22Rv1 (cell line): ENCODE measurements around the gene LRP4.
A peak's percentile ranks its signal among the peaks of the same experiment; 100 is the strongest.

Source experiments
- H3K27ac ChIP-seq: fragments of 450-650 bp; 2 replicates; pipeline ENCODE4 v1.5.1; 2017
- CTCF ChIP-seq: fragments of 450-650 bp; IDR thresholded peaks from 2 replicates; pipeline ENCODE4 v1.5.1; 2017; ENCODE audit warnings: mild to moderate bottlenecking
- ZFX ChIP-seq: fragments of 450-650 bp; IDR thresholded peaks from 2 replicates; pipeline ENCODE4 v1.6.1; 2017; ENCODE audit warnings: antibody characterized with exemption, borderline replicate concordance

The LRP4 gene

GRCh38 chr11:46917762-46918082, 628 bp downstream of the LRP4 start:
- H3K27ac ChIP-seq: no peak overlapping the region
- TF ChIP-seq ZFX: no peak
- no peak for TF ChIP-seq CTCF

GRCh38 chr11:46917109-46917761, 1.1 kb downstream of the LRP4 start:
- H3K27ac ChIP-seq: no peak overlapping the region
- TF ChIP-seq ZFX (no peak), CTCF (no peak)

- H3K27ac ChIP-seq: no peak overlapping the region
- TF ChIP-seq CTCF: peak; percentile 16; the same call in 1 of the 2 replicates
- no peak for TF ChIP-seq ZFX
Measured at GRCh38 chr11:46916286-46917108, 1.9 kb downstream of the LRP4 start.

GRCh38 chr11:46914910-46915309, 3.4 kb downstream of the LRP4 start:
- no peak overlapping the region for H3K27ac ChIP-seq
- TF ChIP-seq CTCF (no peak), ZFX (no peak)

GRCh38 chr11:46914363-46914762, 4.0 kb downstream of the LRP4 start:
- no peak for TF ChIP-seq ZFX
- TF ChIP-seq CTCF: no peak
- no peak overlapping the region for H3K27ac ChIP-seq

GRCh38 chr11:46913484-46913883, 4.9 kb downstream of the LRP4 start:
- TF ChIP-seq ZFX: no peak
- no peak for TF ChIP-seq CTCF
- H3K27ac ChIP-seq: no peak overlapping the region

GRCh38 chr11:46912526-46913150, 5.7 kb downstream of the LRP4 start:
- TF ChIP-seq ZFX (no peak), CTCF (no peak)
- H3K27ac ChIP-seq: no peak overlapping the region
